ENCODE results near the gene CD4.
"Not testable (repeated sequence)": the region's sequence is repeated elsewhere in the genome, so short reads cannot be mapped to it uniquely, and the experiment has no call there.

CD4 gene

GRCh38 chr12:6847676-6848075, 58.3 kb downstream of the CD4 start:
- no peak for DNase-seq (ENCODE audit: low read depth)

DNA sequence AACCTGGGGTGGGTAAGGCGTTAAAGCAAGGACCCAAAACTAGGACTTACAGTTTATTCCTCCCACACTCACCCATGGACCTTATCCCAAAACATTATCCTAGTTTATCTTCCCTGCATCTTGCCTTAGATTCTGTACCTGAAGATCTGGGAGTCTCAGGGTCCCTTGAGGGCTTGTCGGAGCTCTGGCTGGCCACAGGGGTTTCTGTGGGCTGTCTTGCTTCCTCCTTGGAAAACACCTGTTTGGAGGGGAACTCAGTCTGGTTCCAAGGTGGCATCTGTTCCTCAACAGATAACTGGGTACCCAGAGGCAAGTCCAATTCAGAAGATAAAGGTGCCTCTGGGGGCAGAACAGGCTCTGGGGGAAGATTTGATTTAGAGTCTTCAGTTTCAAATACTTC, 60.1 kb downstream of the CD4 start:
- no peak for DNase-seq (ENCODE audit: low read depth)

- DNase-seq (ENCODE audit: low read depth), result no peak
Observed at GRCh38 chr12:6849976-6850560, 60.7 kb downstream of the CD4 start.

GRCh38 chr12:6850796-6851152, 61.4 kb downstream of the CD4 start:
- no peak for DNase-seq (ENCODE audit: low read depth)

DNA sequence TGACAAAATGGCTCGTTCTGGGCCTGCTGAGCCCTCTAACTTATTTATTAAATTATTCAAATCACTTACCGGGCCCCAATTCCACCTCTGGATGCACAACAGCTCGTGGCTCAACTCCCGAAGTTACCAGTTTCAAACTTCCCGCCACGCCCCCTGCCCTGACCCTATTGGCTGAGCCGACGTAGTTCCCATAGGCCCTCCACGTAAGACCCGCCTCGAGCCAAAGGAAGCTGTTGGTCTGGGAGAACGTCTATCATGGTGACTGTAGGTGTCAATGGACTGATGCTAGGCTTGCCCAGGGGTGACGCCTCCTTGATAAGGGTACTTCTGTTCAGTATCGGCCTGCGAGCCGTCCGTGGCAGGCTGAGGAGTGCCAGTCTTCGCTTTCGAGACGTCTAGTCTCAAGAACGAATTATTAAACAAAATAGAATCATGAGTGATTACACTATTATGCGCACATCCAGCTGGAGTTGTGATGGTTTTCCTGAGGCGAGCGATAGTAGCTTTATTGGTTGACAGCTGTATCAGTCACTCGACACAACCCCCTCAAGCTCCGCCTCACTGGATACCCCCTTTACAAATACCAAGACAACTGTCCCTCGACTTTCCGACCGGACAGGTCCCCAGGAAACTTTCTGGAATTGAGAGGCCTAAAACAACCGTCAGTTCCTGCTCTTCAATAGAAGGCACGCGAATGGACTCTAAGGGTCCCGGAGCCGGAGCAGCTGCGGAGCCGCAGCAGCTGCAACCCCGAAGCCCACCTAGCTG, 62.0 kb downstream of the CD4 start, which contains the start of gene CDCA3:
CDCA3 (minus strand) TSS at position 134 of the 768 bp plus-strand sequence. CDS start 334 bp downstream, outside the sequence.
- DNase-seq (ENCODE audit: low read depth), result peak; percentile 87

GRCh38 chr12:6851921-6852650, 62.8 kb downstream of the CD4 start, which contains the start of gene USP5:
TSS of gene USP5 (plus strand) at chr12:6852150. CDS start at chr12:6852180, 30 bp downstream.
- DNase-seq (ENCODE audit: low read depth), result peak; percentile 98

DNA sequence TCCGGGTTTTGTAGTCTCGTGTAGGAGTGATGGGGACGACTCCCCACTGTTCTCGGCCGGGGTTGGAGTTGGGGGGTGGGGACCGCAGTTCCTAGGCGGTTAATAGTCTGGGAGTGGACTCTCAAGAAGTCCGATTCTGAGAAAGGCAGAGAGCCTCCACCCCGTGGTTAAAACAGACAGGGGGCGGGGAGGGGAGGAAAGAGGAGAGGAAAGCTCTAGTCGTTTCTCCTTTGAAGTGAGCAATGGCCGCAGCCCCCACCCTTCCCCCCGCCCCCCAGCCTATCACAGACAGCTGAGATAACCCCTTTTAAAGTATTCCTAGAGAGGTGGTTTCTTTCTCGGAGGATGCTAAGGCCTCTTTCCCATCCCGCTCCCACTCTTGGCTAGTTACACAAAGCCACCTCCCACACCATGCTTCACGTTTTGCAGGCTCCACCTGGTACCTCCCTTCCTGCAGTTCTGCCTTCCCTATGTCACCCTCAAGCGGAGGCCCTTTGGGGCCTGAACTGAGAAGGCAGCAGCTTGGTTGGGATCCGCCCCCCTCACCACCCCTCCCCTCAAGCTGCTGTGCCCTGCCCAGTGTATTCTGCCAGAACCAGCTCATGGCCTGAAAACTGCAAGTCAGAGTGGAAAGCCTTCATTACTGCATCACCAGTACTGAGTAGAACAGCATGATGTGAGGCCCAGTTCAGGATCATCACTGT, 63.5 kb downstream of the CD4 start:
- DNase-seq (ENCODE audit: low read depth), result no peak

GRCh38 chr12:6853626-6854025, 64.3 kb downstream of the CD4 start:
- DNase-seq (ENCODE audit: low read depth), result no peak

- no peak for DNase-seq (ENCODE audit: low read depth)
Observed at GRCh38 chr12:6854036-6854435, 64.7 kb downstream of the CD4 start.

DNA sequence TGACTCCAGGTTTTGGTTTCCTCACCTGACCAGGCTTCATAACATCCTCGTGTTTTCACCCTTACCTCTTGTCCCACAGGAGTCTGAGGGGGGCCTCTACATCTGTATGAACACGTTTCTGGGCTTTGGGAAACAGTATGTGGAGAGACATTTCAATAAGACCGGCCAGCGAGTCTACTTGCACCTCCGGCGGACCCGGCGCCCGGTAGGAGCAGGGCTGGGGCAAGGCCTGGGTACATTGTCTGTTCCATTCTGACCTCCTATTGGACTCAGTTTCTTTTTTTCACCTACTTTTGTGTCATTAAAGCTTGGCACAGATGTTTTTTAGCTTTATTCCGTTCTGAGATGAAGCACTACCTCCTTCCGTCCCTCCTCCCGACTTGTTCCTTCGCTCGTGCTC, 66.0 kb downstream of the CD4 start:
- DNase-seq (ENCODE audit: low read depth), result no peak

- DNase-seq (ENCODE audit: low read depth), result no peak
Observed at GRCh38 chr12:6858799-6859198, 69.5 kb downstream of the CD4 start.

DNA sequence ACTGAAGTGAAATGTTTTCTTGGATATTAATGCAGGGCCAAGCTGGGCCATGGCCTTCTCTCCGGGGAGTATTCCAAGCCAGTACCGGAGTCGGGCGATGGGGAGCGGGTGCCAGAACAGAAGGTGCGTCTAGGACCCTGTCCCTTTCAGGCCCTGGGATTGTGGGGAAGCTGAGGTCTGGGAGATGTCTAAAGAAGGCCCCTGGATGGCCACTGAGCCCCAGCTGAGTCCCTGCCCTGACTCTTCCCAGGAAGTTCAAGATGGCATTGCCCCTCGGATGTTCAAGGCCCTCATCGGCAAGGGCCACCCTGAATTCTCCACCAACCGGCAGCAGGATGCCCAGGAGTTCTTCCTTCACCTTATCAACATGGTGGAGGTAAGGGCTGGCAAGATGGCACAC, 70.8 kb downstream of the CD4 start:
- DNase-seq (ENCODE audit: low read depth), result no peak

- DNase-seq (ENCODE audit: low read depth), result no peak
Observed at GRCh38 chr12:6860942-6861341, 71.6 kb downstream of the CD4 start.

DNA sequence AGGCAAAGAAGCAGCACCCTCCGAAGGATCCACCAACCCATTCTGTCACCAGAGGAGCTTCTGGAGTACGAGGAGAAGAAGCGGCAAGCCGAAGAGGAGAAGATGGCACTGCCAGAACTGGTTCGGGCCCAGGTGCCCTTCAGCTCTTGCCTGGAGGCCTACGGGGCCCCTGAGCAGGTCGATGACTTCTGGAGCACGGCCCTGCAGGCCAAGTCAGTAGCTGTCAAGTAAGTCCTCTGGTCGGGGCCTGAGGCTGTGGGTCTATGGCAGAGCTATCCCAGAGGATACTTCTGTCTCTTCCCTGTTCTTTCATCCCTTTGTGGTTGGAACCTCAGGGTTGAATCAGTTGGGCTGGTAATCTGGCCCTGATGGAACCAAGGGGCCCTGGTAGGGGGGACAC, 72.1 kb downstream of the CD4 start:
- no peak for DNase-seq (ENCODE audit: low read depth)

DNA sequence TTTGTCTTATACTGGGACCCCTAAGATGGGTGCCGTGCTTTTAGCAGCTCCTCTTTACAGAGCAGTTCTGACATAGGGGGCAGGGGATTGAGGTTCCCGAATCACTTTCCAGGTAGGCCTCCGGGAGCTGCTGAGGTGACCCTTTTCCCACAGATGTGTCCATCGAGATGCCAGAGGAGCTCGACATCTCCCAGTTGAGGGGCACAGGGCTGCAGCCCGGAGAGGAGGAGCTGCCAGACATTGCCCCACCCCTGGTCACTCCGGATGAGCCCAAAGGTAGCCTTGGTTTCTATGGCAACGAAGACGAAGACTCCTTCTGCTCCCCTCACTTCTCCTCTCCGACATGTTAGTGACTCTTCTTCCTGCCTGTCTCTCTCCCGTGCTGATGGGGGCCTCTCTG, 73.7 kb downstream of the CD4 start:
- no peak for DNase-seq (ENCODE audit: low read depth)

GRCh38 chr12:6863586-6864321, 74.4 kb downstream of the CD4 start:
- DNase-seq (ENCODE audit: low read depth), result no peak

DNA sequence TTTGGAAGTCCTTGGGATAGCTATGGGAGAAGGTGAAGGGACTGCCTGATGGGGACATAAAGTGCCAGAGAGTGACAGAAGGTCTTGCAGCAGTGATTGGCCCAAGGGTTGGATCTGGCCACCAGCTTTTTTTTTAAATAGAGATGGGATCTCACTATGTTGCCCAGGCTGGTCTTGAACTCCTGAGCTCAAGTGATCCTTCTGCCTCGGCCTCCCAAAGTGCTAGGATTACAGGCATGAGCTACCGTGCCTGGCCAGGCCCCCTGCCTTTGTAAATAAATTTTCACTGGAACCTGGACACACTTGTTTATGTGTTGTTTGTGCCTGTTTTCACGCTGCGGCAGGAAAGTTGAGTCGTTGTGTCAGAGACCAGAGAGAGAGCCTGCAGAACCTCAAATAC, 76.0 kb downstream of the CD4 start:
- DNase-seq (ENCODE audit: low read depth), result not testable (repeated sequence)

DNA sequence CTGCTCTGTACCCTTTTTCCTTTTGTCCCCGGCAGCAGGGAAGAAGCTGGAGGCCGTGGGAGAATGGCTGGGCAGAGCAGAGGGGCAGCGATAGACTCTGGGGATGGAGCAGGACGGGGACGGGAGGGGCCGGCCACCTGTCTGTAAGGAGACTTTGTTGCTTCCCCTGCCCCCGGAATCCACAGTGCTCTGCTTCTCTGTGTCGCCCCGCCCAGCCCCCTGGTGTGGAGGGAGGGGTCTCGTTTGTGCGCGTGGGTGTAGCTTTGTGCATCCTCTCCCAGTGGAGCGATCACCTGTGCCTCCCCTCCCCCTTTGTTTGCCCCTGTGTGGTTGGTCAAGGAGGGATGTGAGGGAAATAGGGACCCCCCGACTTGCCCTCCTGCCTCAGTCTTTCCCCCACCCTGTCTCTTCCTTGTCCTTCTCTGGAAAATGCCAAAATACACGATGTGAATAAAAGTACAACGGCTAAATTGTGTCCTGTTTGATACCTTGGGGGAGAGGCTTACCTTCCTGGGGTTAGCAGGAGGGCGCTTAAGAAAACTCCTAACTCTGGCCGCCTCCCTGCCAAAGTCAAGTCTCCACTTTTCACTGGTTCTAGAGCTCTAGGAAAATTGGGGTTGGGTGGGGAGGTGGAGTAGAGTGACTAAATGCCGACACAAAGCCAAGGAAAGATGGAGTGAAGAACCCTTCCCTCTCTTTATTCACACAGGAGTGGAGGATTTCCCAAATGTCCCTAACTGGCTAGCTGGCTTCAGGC, 77.0 kb downstream of the CD4 start:
- no peak for DNase-seq (ENCODE audit: low read depth)

DNA sequence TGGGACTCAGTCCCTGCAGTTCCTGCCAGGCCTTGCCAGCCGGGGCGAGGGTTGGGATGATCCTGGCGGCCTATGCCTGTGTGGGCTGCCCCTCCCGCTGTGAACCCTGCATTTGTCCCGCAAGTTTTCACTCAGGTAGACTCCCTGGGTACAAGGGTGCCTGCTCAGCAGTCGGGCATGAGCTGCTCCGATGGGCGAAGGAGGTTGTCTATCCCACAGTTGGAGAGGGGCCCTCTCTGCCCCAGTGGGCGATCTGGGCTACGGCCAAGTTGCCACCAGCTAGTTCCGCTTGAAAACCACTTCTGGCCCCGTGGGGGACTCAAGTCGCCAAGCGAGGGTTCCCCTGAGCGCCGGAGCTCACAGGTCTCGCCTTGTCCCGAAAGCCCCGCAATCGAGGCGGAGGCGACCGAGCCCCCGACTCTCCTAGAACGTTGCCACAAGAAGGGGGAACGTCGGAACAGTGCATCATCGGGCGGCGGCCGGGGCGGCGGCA, 77.6 kb downstream of the CD4 start:
- no peak for DNase-seq (ENCODE audit: low read depth)

- peak; percentile 71 for DNase-seq (ENCODE audit: low read depth)
Observed at GRCh38 chr12:6867413-6868210, 78.3 kb downstream of the CD4 start, which contains the start of gene TPI1. TSS of gene TPI1 (plus strand) at chr12:6867531. CDS start at chr12:6867567, 36 bp downstream.
